Trophoblast cell (in vitro differentiated cells and primary cell): ENCODE results near the gene GDA.

Experiments used
- DNase-seq, 2 donors: peaks; one replicate each; pipeline ENCODE4 v3.0.0-alpha.2; 2016
- H2AFZ ChIP-seq: 2 replicates; pipeline ENCODE4 v1.6.1; 2013; ENCODE audit warnings: low read length, moderate library complexity, mild to moderate bottlenecking; ENCODE audit not compliant: insufficient read depth, poor library complexity
- H2AK5ac ChIP-seq: 2 replicates; pipeline ENCODE4 v1.6.1; 2013; ENCODE audit warnings: mild to moderate bottlenecking, low read length
- H2BK120ac ChIP-seq: 2 replicates; pipeline ENCODE4 v1.6.1; 2013; ENCODE audit warnings: low read length, mild to moderate bottlenecking, moderate library complexity; ENCODE audit not compliant: insufficient read depth, poor library complexity
- H2BK12ac ChIP-seq: 2 replicates; pipeline ENCODE4 v1.6.1; 2013; ENCODE audit warnings: mild to moderate bottlenecking, low read length, moderate library complexity
- H2BK5ac ChIP-seq: 2 replicates; pipeline ENCODE4 v1.6.1; 2013; ENCODE audit warnings: low read length, low read depth, moderate library complexity, mild to moderate bottlenecking; ENCODE audit not compliant: poor library complexity
- H3K14ac ChIP-seq: 2 replicates; pipeline ENCODE4 v1.6.1; 2013; ENCODE audit warnings: mild to moderate bottlenecking, low read length
- H3K18ac ChIP-seq: 2 replicates; pipeline ENCODE4 v1.6.1; 2013; ENCODE audit warnings: mild to moderate bottlenecking, low read length
- H3K23ac ChIP-seq: 2 replicates; pipeline ENCODE4 v1.6.1; 2013; ENCODE audit warnings: low read length
- H3K27ac ChIP-seq: 2 replicates; pipeline ENCODE4 v1.5.1; 2013; ENCODE audit warnings: low read depth, mild to moderate bottlenecking, inconsistent platforms, low read length, moderate library complexity
- H3K27me3 ChIP-seq: 2 replicates; pipeline ENCODE4 v1.6.1; 2013; ENCODE audit warnings: inconsistent platforms, mild to moderate bottlenecking, low read length, moderate library complexity; ENCODE audit not compliant: insufficient read depth
- H3K36me3 ChIP-seq, 2 experiments: 1 replicate in 1 of 2; 2 replicates in 1 of 2; pipeline ENCODE4 v1.6.1; 2013; ENCODE audit warnings: low read length in 2 of 2, mild to moderate bottlenecking in 2 of 2, moderate library complexity in 1 of 2; ENCODE audit not compliant: insufficient read depth in 2 of 2, control insufficient read depth in 1 of 2
- H3K4ac ChIP-seq: 2 replicates; pipeline ENCODE4 v1.6.1; 2013; ENCODE audit warnings: low read depth, mild to moderate bottlenecking, low read length, moderate library complexity
- H3K4me1 ChIP-seq, 2 experiments: 1 replicate in 1 of 2; 2 replicates in 1 of 2; pipeline ENCODE4 v1.6.1; 2013; ENCODE audit warnings: low read length in 2 of 2, mild to moderate bottlenecking in 2 of 2, moderate library complexity in 1 of 2; ENCODE audit not compliant: insufficient read depth in 2 of 2, control insufficient read depth in 1 of 2
- H3K4me2 ChIP-seq: 2 replicates; pipeline ENCODE4 v1.6.1; 2013; ENCODE audit warnings: inconsistent platforms, mild to moderate bottlenecking, low read length, moderate library complexity
- H3K4me3 ChIP-seq: 2 replicates; pipeline ENCODE4 v1.5.1; 2013; ENCODE audit warnings: mild to moderate bottlenecking, low read depth, low read length, inconsistent platforms
- H3K79me1 ChIP-seq: one replicate; pipeline ENCODE4 v1.6.1; 2013; ENCODE audit warnings: low read length
- H3K79me2 ChIP-seq: 2 replicates; pipeline ENCODE4 v1.6.1; 2013; ENCODE audit warnings: low read length, mild to moderate bottlenecking; ENCODE audit not compliant: control insufficient read depth, insufficient read depth, poor library complexity
- H3K9ac ChIP-seq: 2 replicates; pipeline ENCODE4 v1.6.1; 2013; ENCODE audit warnings: mild to moderate bottlenecking, low read length
- H3K9me3 ChIP-seq: 2 replicates; pipeline ENCODE4 v1.6.1; 2013; ENCODE audit warnings: low read depth, mild to moderate bottlenecking, control low read depth, inconsistent platforms, low read length; ENCODE audit not compliant: insufficient read depth
- H4K12ac ChIP-seq: 2 replicates; pipeline ENCODE4 v1.6.1; 2013; ENCODE audit warnings: low read depth, mild to moderate bottlenecking, low read length, moderate library complexity
- H4K8ac ChIP-seq: 2 replicates; pipeline ENCODE4 v1.6.1; 2013; ENCODE audit warnings: low read depth, mild to moderate bottlenecking, low read length, moderate library complexity
- H4K91ac ChIP-seq: one replicate; pipeline ENCODE4 v1.6.1; 2013; ENCODE audit warnings: low read depth, mild to moderate bottlenecking, low read length, moderate library complexity
- WGBS: extraction: QIAGEN DNeasy Blood & Tissue Kit; methylation state at CpG from one replicate; pipeline ENCODE4 v1.1.7; 2013; ENCODE audit warnings: missing lambda C conversion rate; ENCODE audit not compliant: insufficient read length, insufficient coverage; ENCODE audit errors: extremely low coverage; 5-methylcytosine and 5-hydroxymethylcytosine counted together

Gene GDA

GRCh38 chr9:72203205-72203803 lies 54.1 kb downstream of the GDA start:
- Histone ChIP-seq H3K18ac (no peak overlapping the region), H3K79me2 (no peaks in the 10 kb centered on the region), H3K9me3 (no peaks in the 10 kb centered on the region), H3K27ac (no peak overlapping the region), H3K9ac (no peak overlapping the region), H4K12ac (no peak overlapping the region), H4K91ac (no peak overlapping the region), H3K14ac (no peak overlapping the region), H3K4me1 (no peaks in the 10 kb centered on the region), H3K27me3 (no peaks in the 10 kb centered on the region), H3K36me3 (no peaks in the 10 kb centered on the region), H2BK5ac (no peak overlapping the region), H3K4ac (no peak overlapping the region), H3K79me1 (no peaks in the 10 kb centered on the region), H4K8ac (no peak overlapping the region), H2BK120ac (no peak overlapping the region), H2BK12ac (no peak overlapping the region), H2AK5ac (no peak overlapping the region), H2AFZ (no peak overlapping the region), H3K4me2 (no peak overlapping the region), H3K23ac (no peak overlapping the region), H3K4me3 (no peak overlapping the region)
- WGBS: no CpG with 5 or more reads among the region's 3 CpGs
- DNase-seq: peak in 1 of 2 donors; percentile 57

DNA sequence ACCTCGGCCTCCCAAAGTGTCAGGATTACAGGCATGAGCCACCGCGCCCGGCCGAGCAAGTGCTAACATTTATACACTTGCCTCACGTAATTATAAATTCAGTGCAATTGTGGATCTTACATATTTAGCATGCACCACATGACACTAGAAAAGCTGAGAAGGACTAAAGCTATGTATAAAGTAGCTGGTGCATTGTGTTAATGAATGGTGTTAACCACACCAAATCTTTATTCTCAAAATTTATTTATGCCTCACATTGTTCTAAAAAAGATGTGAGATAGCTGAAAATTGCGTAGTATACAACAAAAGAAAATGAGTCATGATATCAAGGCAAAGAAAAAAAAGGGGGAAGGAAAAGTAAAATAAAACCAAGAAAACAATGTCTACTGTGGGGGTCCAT lies 54.8 kb downstream of the GDA start:
- H2BK12ac ChIP-seq: no peak overlapping the region
- H4K8ac ChIP-seq: no peak overlapping the region
- no peak overlapping the region for H3K4me3 ChIP-seq
- no peak overlapping the region for H3K23ac ChIP-seq
- H2AK5ac ChIP-seq: no peak overlapping the region
- H3K9ac ChIP-seq: no peak overlapping the region
- H3K4me1 ChIP-seq: no peaks in the 10 kb centered on the region
- H2AFZ ChIP-seq: no peak overlapping the region
- no peak overlapping the region for H3K18ac ChIP-seq
- H3K27ac ChIP-seq: no peak overlapping the region
- no peak overlapping the region for H4K12ac ChIP-seq
- no CpG with 5 or more reads among the region's 7 CpGs for WGBS
- no peak overlapping the region for H3K14ac ChIP-seq
- H2BK5ac ChIP-seq: no peak overlapping the region
- no peaks in the 10 kb centered on the region for H3K27me3 ChIP-seq
- H3K36me3 ChIP-seq: no peaks in the 10 kb centered on the region
- H3K9me3 ChIP-seq: no peaks in the 10 kb centered on the region
- no peaks in the 10 kb centered on the region for H3K79me1 ChIP-seq
- no peak for DNase-seq
- no peak overlapping the region for H4K91ac ChIP-seq
- no peak overlapping the region for H3K4me2 ChIP-seq
- H2BK120ac ChIP-seq: no peak overlapping the region
- H3K4ac ChIP-seq: no peak overlapping the region
- no peaks in the 10 kb centered on the region for H3K79me2 ChIP-seq

GRCh38 chr9:72205513-72205912 lies 56.3 kb downstream of the GDA start:
- no peaks in the 10 kb centered on the region for H3K36me3 ChIP-seq
- no peak overlapping the region for H4K8ac ChIP-seq
- no peaks in the 10 kb centered on the region for H3K4me1 ChIP-seq
- no peak overlapping the region for H2BK5ac ChIP-seq
- H4K12ac ChIP-seq: no peak overlapping the region
- H3K9me3 ChIP-seq: no peaks in the 10 kb centered on the region
- H3K4me2 ChIP-seq: no peak overlapping the region
- no peak overlapping the region for H3K27ac ChIP-seq
- H4K91ac ChIP-seq: no peak overlapping the region
- H2BK12ac ChIP-seq: no peak overlapping the region
- H3K14ac ChIP-seq: no peak overlapping the region
- no peaks in the 10 kb centered on the region for H3K27me3 ChIP-seq
- no peak overlapping the region for H2AFZ ChIP-seq
- no peaks in the 10 kb centered on the region for H3K79me2 ChIP-seq
- H3K18ac ChIP-seq: no peak overlapping the region
- no peak overlapping the region for H3K4me3 ChIP-seq
- no peak overlapping the region for H3K9ac ChIP-seq
- H2BK120ac ChIP-seq: no peak overlapping the region
- no peak overlapping the region for H3K23ac ChIP-seq
- DNase-seq: no peak
- H3K79me1 ChIP-seq: no peaks in the 10 kb centered on the region
- no peak overlapping the region for H3K4ac ChIP-seq
- no peak overlapping the region for H2AK5ac ChIP-seq

GRCh38 chr9:72207278-72207677 lies 58.0 kb downstream of the GDA start:
- no peak overlapping the region for H4K8ac ChIP-seq
- H3K79me1 ChIP-seq: no peaks in the 10 kb centered on the region
- no peak overlapping the region for H3K23ac ChIP-seq
- H2BK12ac ChIP-seq: no peak overlapping the region
- no peak overlapping the region for H3K4me2 ChIP-seq
- H3K27me3 ChIP-seq: no peaks in the 10 kb centered on the region
- H4K91ac ChIP-seq: no peak overlapping the region
- H2BK120ac ChIP-seq: no peak overlapping the region
- no peaks in the 10 kb centered on the region for H3K36me3 ChIP-seq
- H3K4me1 ChIP-seq: no peaks in the 10 kb centered on the region
- H3K9ac ChIP-seq: no peak overlapping the region
- no peak for DNase-seq
- no peak overlapping the region for H2AK5ac ChIP-seq
- no peaks in the 10 kb centered on the region for H3K79me2 ChIP-seq
- no peak overlapping the region for H2BK5ac ChIP-seq
- H3K27ac ChIP-seq: no peak overlapping the region
- H3K14ac ChIP-seq: no peak overlapping the region
- H3K18ac ChIP-seq: no peak overlapping the region
- no peak overlapping the region for H3K4me3 ChIP-seq
- H2AFZ ChIP-seq: no peak overlapping the region
- no peak overlapping the region for H4K12ac ChIP-seq
- H3K4ac ChIP-seq: no peak overlapping the region
- H3K9me3 ChIP-seq: no peaks in the 10 kb centered on the region
